Keratinocyte (primary cell): ENCODE results near the gene NPSR1. TPM values are rescaled to one million over a fixed set of nuclear protein-coding genes. Genes with fewer than 3 reads are reported as not detected.

ENCODE experiments used
- DNase-seq: peaks from one replicate; pipeline ENCODE4 v3.0.0-alpha.2; 2011; ENCODE audit warnings: low read depth, missing footprints, low spot score
- FAIRE-seq: peaks from 2 replicates; lab custom pipeline; 2011; peaks lifted over from hg19 to GRCh38; lab: Jason Lieb, UNC
- H2AFZ ChIP-seq: 2 replicates; pipeline ENCODE4 v1.6.0; 2012; ENCODE audit warnings: low read length, control low read depth, inconsistent platforms; ENCODE audit not compliant: control insufficient read depth
- H3K27ac ChIP-seq: 2 replicates; pipeline ENCODE4 v1.5.1; 2011; ENCODE audit warnings: low read length; ENCODE audit not compliant: control insufficient read depth, insufficient read depth
- H3K27me3 ChIP-seq: 3 replicates; pipeline ENCODE4 v1.6.0; 2011; ENCODE audit warnings: low read length; ENCODE audit not compliant: control insufficient read depth, insufficient read depth; ENCODE audit errors: extremely low read depth
- H3K36me3 ChIP-seq, 2 experiments: 2 replicates in 1 of 2; 3 replicates in 1 of 2; pipeline ENCODE4 v1.5.1; 2011; ENCODE audit warnings: low read length in 2 of 2, mild to moderate bottlenecking in 1 of 2; ENCODE audit not compliant: control insufficient read depth in 2 of 2, insufficient read depth in 2 of 2; ENCODE audit errors: extremely low read depth in 1 of 2
- H3K4me1 ChIP-seq: 3 replicates; pipeline ENCODE4 v1.5.1; 2011; ENCODE audit warnings: low read length; ENCODE audit not compliant: control insufficient read depth, insufficient read depth; ENCODE audit errors: extremely low read depth
- H3K4me2 ChIP-seq: 3 replicates; pipeline ENCODE4 v1.6.0; 2011; ENCODE audit warnings: low read depth, low read length; ENCODE audit not compliant: control insufficient read depth, insufficient read depth; ENCODE audit errors: extremely low read depth
- H3K4me3 ChIP-seq, 3 experiments: fragments of 200-600 bp in 1 of 3; sonication (generic) in 1 of 3; 2 replicates in 2 of 3; 3 replicates in 1 of 3; pipeline ENCODE4 v1.5.1; 2011 to 2016; ENCODE audit warnings: low read length in 3 of 3, mild to moderate bottlenecking in 3 of 3, control low read depth in 2 of 3, inconsistent platforms in 1 of 3, low read depth in 1 of 3, mixed read lengths in 1 of 3, mixed run types in 1 of 3, moderate library complexity in 1 of 3; ENCODE audit not compliant: control insufficient read depth in 2 of 3, insufficient read depth in 2 of 3; ENCODE audit errors: extremely low read depth in 1 of 3
- H3K79me2 ChIP-seq: 2 replicates; pipeline ENCODE4 v1.6.0; 2012; ENCODE audit warnings: low read length; ENCODE audit not compliant: control insufficient read depth, insufficient read depth
- H3K9ac ChIP-seq: 3 replicates; pipeline ENCODE4 v1.6.0; 2011; ENCODE audit warnings: low read length; ENCODE audit not compliant: control insufficient read depth, insufficient read depth; ENCODE audit errors: extremely low read depth
- H3K9me1 ChIP-seq: 3 replicates; pipeline ENCODE4 v1.6.0; 2011; ENCODE audit warnings: low read length; ENCODE audit not compliant: control insufficient read depth, insufficient read depth; ENCODE audit errors: extremely low read depth
- H3K9me3 ChIP-seq: 2 replicates; pipeline ENCODE4 v1.5.1; 2012; ENCODE audit warnings: low read depth, low read length; ENCODE audit not compliant: control insufficient read depth
- H4K20me1 ChIP-seq: 3 replicates; pipeline ENCODE4 v1.6.0; 2011; ENCODE audit warnings: low read length; ENCODE audit not compliant: control insufficient read depth, insufficient read depth; ENCODE audit errors: extremely low read depth
- CTCF ChIP-seq, 3 experiments: IDR thresholded peaks in 1 of 3; conservative IDR thresholded peaks in 1 of 3; optimal IDR thresholded peaks in 1 of 3; 2 replicates in 2 of 3; 3 replicates in 1 of 3; pipeline versions ENCODE3 to v1.5.1; 2011; ENCODE audit warnings: low read length in 3 of 3, mild to moderate bottlenecking in 3 of 3, moderate library complexity in 2 of 3, control low read depth in 1 of 3, inconsistent platforms in 1 of 3; ENCODE audit not compliant: insufficient read depth in 2 of 3; ENCODE audit errors: extremely low read depth in 1 of 3
- EZH2 ChIP-seq: IDR thresholded peaks from one replicate; pipeline ENCODE4 v1.6.1; 2012; ENCODE audit warnings: inconsistent platforms, mild to moderate bottlenecking, low read length, moderate library complexity
- dilution Hi-C: fragments of 300-500 bp; cut with MboI; formaldehyde crosslinking; loops from one replicate; pipeline ENCODE4 v1.7.0; 2020; ENCODE audit warnings: low sequenced_read_pairs; ENCODE audit not compliant: extremely low pct_ligation_motif_present
- polyA plus RNA-seq, 5 experiments: library from polyadenylated mRNA; depleted of rRNA in 3 of 5; stranded (reverse) in 3 of 5; stranded (forward) in 1 of 5; unstranded in 1 of 5; fragments of >200 nt; gene quantifications; 1 replicate in 1 of 5; 2 replicates in 3 of 5; 3 replicates in 1 of 5; pipeline versions ENCODE4 v1.2.1 to v1.2.3, GENCODE V29; 2011 to 2012; ENCODE audit warnings: missing spikeins in 2 of 5, low read depth in 1 of 5, low replicate concordance in 1 of 5

The NPSR1 gene
- polyA plus RNA-seq, 1 donor (not counting 4 experiments of a cell fraction or from before 2014, with no cell fraction given): not detected

GRCh38 chr7:34750636-34751035, 92.6 kb downstream of the NPSR1 start:
- H3K4me3 ChIP-seq: no peak overlapping the region
- no peaks in the 10 kb centered on the region for H3K79me2 ChIP-seq
- no peaks in the 10 kb centered on the region for H3K36me3 ChIP-seq
- no peaks in the 10 kb centered on the region for H3K9me1 ChIP-seq
- H3K27ac ChIP-seq: no peak overlapping the region
- dilution Hi-C loops: no loop called here
- H2AFZ ChIP-seq: no peak overlapping the region
- H3K4me2 ChIP-seq: no peak overlapping the region
- H4K20me1 ChIP-seq: no peaks in the 10 kb centered on the region
- no peaks in the 10 kb centered on the region for H3K27me3 ChIP-seq
- H3K4me1 ChIP-seq: no peaks in the 10 kb centered on the region
- no peak for TF ChIP-seq CTCF (optimal IDR thresholded peaks at IDR 0.05 in 1 of 3, IDR thresholded peaks at IDR 0.05 in 1 of 3, conservative IDR thresholded peaks at IDR 0.05 in 1 of 3; ENCODE audit: extremely low read depth in 1 of 3, insufficient read depth in 2 of 3, low read length in 3 of 3)
- TF ChIP-seq EZH2: no peak
- DNase-seq (no peak), FAIRE-seq (no peak)
- no peaks in the 10 kb centered on the region for H3K9me3 ChIP-seq
- H3K9ac ChIP-seq: no peak overlapping the region

- Histone ChIP-seq H3K27me3 (no peaks in the 10 kb centered on the region), H3K9ac (no peak overlapping the region), H4K20me1 (no peaks in the 10 kb centered on the region), H3K4me3 (no peak overlapping the region), H3K36me3 (no peaks in the 10 kb centered on the region), H3K27ac (no peak overlapping the region), H3K4me2 (no peak overlapping the region), H3K4me1 (no peaks in the 10 kb centered on the region), H3K79me2 (no peaks in the 10 kb centered on the region), H3K9me3 (no peaks in the 10 kb centered on the region), H3K9me1 (no peaks in the 10 kb centered on the region), H2AFZ (no peak overlapping the region)
- no peak for DNase-seq
- TF ChIP-seq CTCF (optimal IDR thresholded peaks at IDR 0.05 in 1 of 3, IDR thresholded peaks at IDR 0.05 in 1 of 3, conservative IDR thresholded peaks at IDR 0.05 in 1 of 3; ENCODE audit: extremely low read depth in 1 of 3, insufficient read depth in 2 of 3, low read length in 3 of 3): no peak
- no peak for TF ChIP-seq EZH2
- dilution Hi-C loops: no loop called here
- FAIRE-seq: no peak
These were observed 94.0 kb downstream of the NPSR1 start for GRCh38 chr7:34751725-34752643.
